ENCODE measurements around the gene EFNA2. TPM values are rescaled to one million over a fixed set of nuclear protein-coding genes. Genes with fewer than 3 reads are reported as not detected.
A peak's percentile ranks its signal among the peaks of the same experiment; 100 is the strongest.

Gene EFNA2
- total RNA-seq, 1 donor from 2014 or later = 14.6 TPM

DNA sequence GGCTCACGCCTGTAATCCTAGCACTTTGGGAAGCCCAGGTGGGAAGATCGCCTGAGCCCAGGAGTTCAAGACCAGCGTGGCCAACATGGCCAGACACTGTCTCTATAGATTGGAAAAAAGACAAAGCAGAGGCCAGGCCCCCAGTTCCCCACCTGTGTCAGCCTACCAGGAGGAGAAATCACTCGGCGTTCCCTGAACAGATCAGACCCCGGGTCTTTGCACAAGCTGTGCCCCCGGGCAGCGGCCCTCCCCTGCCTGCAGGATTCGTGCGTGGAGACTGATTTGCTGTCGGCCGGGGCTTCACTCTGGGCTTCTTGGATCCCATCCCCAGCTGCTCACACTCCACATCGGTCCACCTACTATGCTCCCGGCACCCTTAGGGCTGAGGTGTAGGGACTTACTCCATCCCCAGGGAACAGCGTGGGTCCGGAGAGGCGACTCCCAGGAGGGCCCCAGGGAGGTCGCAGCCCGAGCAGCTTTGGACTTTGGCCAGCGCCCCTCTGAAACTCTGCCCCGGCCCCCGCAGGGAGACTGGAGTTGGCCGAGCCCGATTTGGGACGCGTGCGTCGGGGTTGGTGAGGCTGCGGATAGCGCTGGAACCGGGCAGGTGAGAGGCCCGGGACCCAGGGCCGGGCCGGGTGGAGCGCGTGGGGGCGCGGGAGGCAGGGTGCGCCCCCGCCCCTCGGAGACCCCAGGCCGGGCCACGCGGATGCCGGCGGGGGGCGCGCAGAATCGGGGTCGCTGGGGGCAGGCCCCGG lies 515 bp upstream of the EFNA2 start:
- no peak overlapping the region for H3K27ac Mint-ChIP-seq (ENCODE audit: unreplicated experiment)

GRCh38 chr19:1286487-1287353 lies 1.0 kb downstream of the EFNA2 start:
- DNase-seq (ENCODE audit: low spot score) = no peak
- Mint-ChIP-seq H3K4me3 (ENCODE audit: unreplicated experiment) (peak overlapping the region; percentile 87), H3K27ac (ENCODE audit: unreplicated experiment) (no peak overlapping the region), H3K4me1 (ENCODE audit: unreplicated experiment) (no peaks in the 10 kb centered on the region), H3K9me3 (ENCODE audit: unreplicated experiment) (no peaks in the 10 kb centered on the region), H3K36me3 (ENCODE audit: low read depth, unreplicated experiment) (no peaks in the 10 kb centered on the region), H3K27me3 (ENCODE audit: unreplicated experiment) (peaks cover 10% of the 10 kb centered on the region)
- TF ChIP-seq, protein P1, sequence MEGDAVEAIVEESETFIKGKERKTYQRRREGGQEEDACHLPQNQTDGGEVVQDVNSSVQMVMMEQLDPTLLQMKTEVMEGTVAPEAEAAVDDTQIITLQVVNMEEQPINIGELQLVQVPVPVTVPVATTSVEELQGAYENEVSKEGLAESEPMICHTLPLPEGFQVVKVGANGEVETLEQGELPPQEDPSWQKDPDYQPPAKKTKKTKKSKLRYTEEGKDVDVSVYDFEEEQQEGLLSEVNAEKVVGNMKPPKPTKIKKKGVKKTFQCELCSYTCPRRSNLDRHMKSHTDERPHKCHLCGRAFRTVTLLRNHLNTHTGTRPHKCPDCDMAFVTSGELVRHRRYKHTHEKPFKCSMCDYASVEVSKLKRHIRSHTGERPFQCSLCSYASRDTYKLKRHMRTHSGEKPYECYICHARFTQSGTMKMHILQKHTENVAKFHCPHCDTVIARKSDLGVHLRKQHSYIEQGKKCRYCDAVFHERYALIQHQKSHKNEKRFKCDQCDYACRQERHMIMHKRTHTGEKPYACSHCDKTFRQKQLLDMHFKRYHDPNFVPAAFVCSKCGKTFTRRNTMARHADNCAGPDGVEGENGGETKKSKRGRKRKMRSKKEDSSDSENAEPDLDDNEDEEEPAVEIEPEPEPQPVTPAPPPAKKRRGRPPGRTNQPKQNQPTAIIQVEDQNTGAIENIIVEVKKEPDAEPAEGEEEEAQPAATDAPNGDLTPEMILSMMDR (IDR thresholded peaks at IDR 0.05; ENCODE audit: unreplicated experiment) = no peak

More for the DNA sequence above, 515 bp upstream of the EFNA2 start:
- Mint-ChIP-seq H3K27me3 (ENCODE audit: unreplicated experiment) (peaks cover 13% of the 10 kb centered on the region), H3K9me3 (ENCODE audit: unreplicated experiment) (no peaks in the 10 kb centered on the region), H3K4me3 (ENCODE audit: unreplicated experiment) (peak overlapping the region; percentile 80), H3K36me3 (ENCODE audit: low read depth, unreplicated experiment) (no peaks in the 10 kb centered on the region), H3K4me1 (ENCODE audit: unreplicated experiment) (peaks cover 2% of the 10 kb centered on the region)
- no peak for DNase-seq (ENCODE audit: low spot score)
- TF ChIP-seq, protein P1 (IDR thresholded peaks at IDR 0.05; ENCODE audit: unreplicated experiment) = no peak

GRCh38 chr19:1287354-1288225 lies 1.9 kb downstream of the EFNA2 start:
- no peak overlapping the region for H3K27ac Mint-ChIP-seq (ENCODE audit: unreplicated experiment)
- peaks cover 14% of the 10 kb centered on the region for H3K27me3 Mint-ChIP-seq (ENCODE audit: unreplicated experiment)
- H3K4me1 Mint-ChIP-seq (ENCODE audit: unreplicated experiment) = no peaks in the 10 kb centered on the region
- no peak overlapping the region for H3K4me3 Mint-ChIP-seq (ENCODE audit: unreplicated experiment)
- H3K9me3 Mint-ChIP-seq (ENCODE audit: unreplicated experiment) = no peaks in the 10 kb centered on the region
- no peak for DNase-seq (ENCODE audit: low spot score)
- TF ChIP-seq, protein P1 (IDR thresholded peaks at IDR 0.05; ENCODE audit: unreplicated experiment) = no peak
- H3K36me3 Mint-ChIP-seq (ENCODE audit: low read depth, unreplicated experiment) = no peaks in the 10 kb centered on the region

GRCh38 chr19:1288226-1288612 lies 2.5 kb downstream of the EFNA2 start:
- H3K36me3 Mint-ChIP-seq (ENCODE audit: low read depth, unreplicated experiment) = no peaks in the 10 kb centered on the region
- no peaks in the 10 kb centered on the region for H3K9me3 Mint-ChIP-seq (ENCODE audit: unreplicated experiment)
- H3K27me3 Mint-ChIP-seq (ENCODE audit: unreplicated experiment) = peaks cover 14% of the 10 kb centered on the region
- H3K4me1 Mint-ChIP-seq (ENCODE audit: unreplicated experiment) = no peaks in the 10 kb centered on the region
- DNase-seq (ENCODE audit: low spot score) = no peak
- TF ChIP-seq, protein P1 (IDR thresholded peaks at IDR 0.05; ENCODE audit: unreplicated experiment) = no peak
- no peak overlapping the region for H3K4me3 Mint-ChIP-seq (ENCODE audit: unreplicated experiment)
- H3K27ac Mint-ChIP-seq (ENCODE audit: unreplicated experiment) = no peak overlapping the region

Measured in endothelial cell (in vitro differentiated cells).